Measurements from ENCODE around the gene NFATC1.

GRCh38 chr18:79577451-79578395, 182.0 kb downstream of the NFATC1 start:
- no peak for TF ChIP-seq CTCF (IDR thresholded peaks at IDR 0.05)
- TF ChIP-seq POLR2A (IDR thresholded peaks at IDR 0.05): no peak
